Keratinocyte (primary cell): Measurements from ENCODE around the gene CHCHD6. TPM values are rescaled to one million over a fixed set of nuclear protein-coding genes. Genes with fewer than 3 reads are reported as not detected.

Experiments used
- DNase-seq: peaks from one replicate; pipeline ENCODE4 v3.0.0-alpha.2; 2011; ENCODE audit warnings: low read depth, missing footprints, low spot score
- FAIRE-seq: peaks from 2 replicates; lab custom pipeline; 2011; peaks lifted over from hg19 to GRCh38; lab: Jason Lieb, UNC
- H2AFZ ChIP-seq: 2 replicates; pipeline ENCODE4 v1.6.0; 2012; ENCODE audit warnings: low read length, control low read depth, inconsistent platforms; ENCODE audit not compliant: control insufficient read depth
- H3K27ac ChIP-seq: 2 replicates; pipeline ENCODE4 v1.5.1; 2011; ENCODE audit warnings: low read length; ENCODE audit not compliant: control insufficient read depth, insufficient read depth
- H3K27me3 ChIP-seq: 3 replicates; pipeline ENCODE4 v1.6.0; 2011; ENCODE audit warnings: low read length; ENCODE audit not compliant: control insufficient read depth, insufficient read depth; ENCODE audit errors: extremely low read depth
- H3K36me3 ChIP-seq, 2 experiments: 2 replicates in 1 of 2; 3 replicates in 1 of 2; pipeline ENCODE4 v1.5.1; 2011; ENCODE audit warnings: low read length in 2 of 2, mild to moderate bottlenecking in 1 of 2; ENCODE audit not compliant: control insufficient read depth in 2 of 2, insufficient read depth in 2 of 2; ENCODE audit errors: extremely low read depth in 1 of 2
- H3K4me1 ChIP-seq: 3 replicates; pipeline ENCODE4 v1.5.1; 2011; ENCODE audit warnings: low read length; ENCODE audit not compliant: control insufficient read depth, insufficient read depth; ENCODE audit errors: extremely low read depth
- H3K4me2 ChIP-seq: 3 replicates; pipeline ENCODE4 v1.6.0; 2011; ENCODE audit warnings: low read depth, low read length; ENCODE audit not compliant: control insufficient read depth, insufficient read depth; ENCODE audit errors: extremely low read depth
- H3K4me3 ChIP-seq, 3 experiments: fragments of 200-600 bp in 1 of 3; sonication (generic) in 1 of 3; 2 replicates in 2 of 3; 3 replicates in 1 of 3; pipeline ENCODE4 v1.5.1; 2011 to 2016; ENCODE audit warnings: low read length in 3 of 3, mild to moderate bottlenecking in 3 of 3, control low read depth in 2 of 3, inconsistent platforms in 1 of 3, low read depth in 1 of 3, mixed read lengths in 1 of 3, mixed run types in 1 of 3, moderate library complexity in 1 of 3; ENCODE audit not compliant: control insufficient read depth in 2 of 3, insufficient read depth in 2 of 3; ENCODE audit errors: extremely low read depth in 1 of 3
- H3K79me2 ChIP-seq: 2 replicates; pipeline ENCODE4 v1.6.0; 2012; ENCODE audit warnings: low read length; ENCODE audit not compliant: control insufficient read depth, insufficient read depth
- H3K9ac ChIP-seq: 3 replicates; pipeline ENCODE4 v1.6.0; 2011; ENCODE audit warnings: low read length; ENCODE audit not compliant: control insufficient read depth, insufficient read depth; ENCODE audit errors: extremely low read depth
- H3K9me1 ChIP-seq: 3 replicates; pipeline ENCODE4 v1.6.0; 2011; ENCODE audit warnings: low read length; ENCODE audit not compliant: control insufficient read depth, insufficient read depth; ENCODE audit errors: extremely low read depth
- H3K9me3 ChIP-seq: 2 replicates; pipeline ENCODE4 v1.5.1; 2012; ENCODE audit warnings: low read depth, low read length; ENCODE audit not compliant: control insufficient read depth
- H4K20me1 ChIP-seq: 3 replicates; pipeline ENCODE4 v1.6.0; 2011; ENCODE audit warnings: low read length; ENCODE audit not compliant: control insufficient read depth, insufficient read depth; ENCODE audit errors: extremely low read depth
- EZH2 ChIP-seq: IDR thresholded peaks from one replicate; pipeline ENCODE4 v1.6.1; 2012; ENCODE audit warnings: inconsistent platforms, mild to moderate bottlenecking, low read length, moderate library complexity
- dilution Hi-C: fragments of 300-500 bp; cut with MboI; formaldehyde crosslinking; loops from one replicate; pipeline ENCODE4 v1.7.0; 2020; ENCODE audit warnings: low sequenced_read_pairs; ENCODE audit not compliant: extremely low pct_ligation_motif_present
- polyA plus RNA-seq, 5 experiments: library from polyadenylated mRNA; depleted of rRNA in 3 of 5; stranded (reverse) in 3 of 5; stranded (forward) in 1 of 5; unstranded in 1 of 5; fragments of >200 nt; gene quantifications; 1 replicate in 1 of 5; 2 replicates in 3 of 5; 3 replicates in 1 of 5; pipeline versions ENCODE4 v1.2.1 to v1.2.3, GENCODE V29; 2011 to 2012; ENCODE audit warnings: missing spikeins in 2 of 5, low read depth in 1 of 5, low replicate concordance in 1 of 5
- TF ChIP-seq, protein P1 (sequence below), 3 experiments: IDR thresholded peaks in 1 of 3; conservative IDR thresholded peaks in 1 of 3; optimal IDR thresholded peaks in 1 of 3; 2 replicates in 2 of 3; 3 replicates in 1 of 3; pipeline versions ENCODE3 to v1.5.1; 2011; ENCODE audit warnings: low read length in 3 of 3, mild to moderate bottlenecking in 3 of 3, moderate library complexity in 2 of 3, control low read depth in 1 of 3, inconsistent platforms in 1 of 3; ENCODE audit not compliant: insufficient read depth in 2 of 3; ENCODE audit errors: extremely low read depth in 1 of 3

Gene CHCHD6
- polyA plus RNA-seq, 1 donor (not counting 4 experiments of a cell fraction or from before 2014, with no cell fraction given), result 21.7 TPM

DNA sequence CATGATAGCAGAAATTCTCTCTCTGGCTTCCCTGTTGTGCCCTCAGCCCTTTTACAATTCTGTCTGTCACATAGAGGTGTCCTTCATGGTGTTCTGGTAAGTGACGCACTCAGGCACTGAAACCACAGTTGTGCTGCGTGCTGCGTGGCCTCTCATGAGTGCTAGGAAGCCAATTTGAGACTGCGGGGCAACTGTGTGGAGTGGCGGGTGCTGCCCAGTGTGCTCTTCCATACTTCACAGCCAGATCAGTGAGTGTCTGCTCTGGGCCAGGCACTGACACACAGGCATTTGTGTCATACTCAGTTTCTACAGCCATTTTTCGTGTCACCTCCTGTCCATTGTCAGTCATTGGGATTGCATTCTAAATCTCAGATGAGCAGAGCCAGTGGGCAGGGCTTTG, 145.7 kb downstream of the CHCHD6 start:
- H3K27me3 ChIP-seq, result no peaks in the 10 kb centered on the region
- DNase-seq, result no peak

DNA sequence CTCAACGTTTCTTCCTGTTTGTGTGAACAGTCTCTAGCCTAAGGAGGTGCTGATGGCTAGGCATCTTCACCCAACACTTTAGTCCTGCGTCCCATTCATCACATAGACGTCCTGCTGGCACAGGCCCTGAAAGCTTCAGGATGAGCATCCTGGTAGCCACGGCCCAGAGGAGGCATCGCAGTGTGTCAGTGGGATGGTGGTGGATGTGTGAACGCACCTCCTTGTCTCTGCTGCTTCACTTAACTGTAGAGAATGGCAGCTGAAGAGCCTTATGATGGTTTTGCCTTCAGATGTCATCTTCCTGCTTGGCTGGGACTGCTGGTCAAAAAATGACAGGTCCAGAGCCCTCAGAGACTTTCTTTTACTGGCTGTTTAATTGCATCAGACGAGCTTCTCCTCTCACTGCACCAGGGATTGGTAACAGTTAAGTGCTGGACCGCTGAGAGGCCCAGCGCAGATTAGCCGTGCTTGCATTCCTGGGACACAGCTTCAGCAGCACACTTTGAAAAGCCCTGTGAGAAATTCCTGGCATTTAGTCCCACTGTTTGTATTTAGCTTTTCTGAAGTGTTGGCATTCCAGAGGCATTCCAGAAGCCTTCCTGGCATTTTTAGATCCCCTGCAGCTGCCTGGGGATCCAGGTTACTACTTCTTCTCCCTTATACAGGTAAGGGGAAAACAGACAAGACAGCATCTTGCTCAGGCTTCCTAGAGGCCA, 146.5 kb downstream of the CHCHD6 start:
- FAIRE-seq, result peak; percentile 13
- Histone ChIP-seq H3K27ac (no peak overlapping the region), H3K9me3 (no peaks in the 10 kb centered on the region), H3K9ac (no peak overlapping the region), H4K20me1 (no peaks in the 10 kb centered on the region), H3K9me1 (peaks cover 4% of the 10 kb centered on the region), H3K4me2 (no peak overlapping the region), H3K27me3 (no peaks in the 10 kb centered on the region), H2AFZ (no peak overlapping the region), H3K36me3 (peaks cover 0 to 2% of the 10 kb centered on the region in 2 experiments), H3K4me1 (peaks cover 8% of the 10 kb centered on the region), H3K4me3 (no peak overlapping the region), H3K79me2 (no peaks in the 10 kb centered on the region)
- no peak for DNase-seq
- dilution Hi-C loops, result no loop called here
- no peak for TF ChIP-seq EZH2
- TF ChIP-seq, protein P1, sequence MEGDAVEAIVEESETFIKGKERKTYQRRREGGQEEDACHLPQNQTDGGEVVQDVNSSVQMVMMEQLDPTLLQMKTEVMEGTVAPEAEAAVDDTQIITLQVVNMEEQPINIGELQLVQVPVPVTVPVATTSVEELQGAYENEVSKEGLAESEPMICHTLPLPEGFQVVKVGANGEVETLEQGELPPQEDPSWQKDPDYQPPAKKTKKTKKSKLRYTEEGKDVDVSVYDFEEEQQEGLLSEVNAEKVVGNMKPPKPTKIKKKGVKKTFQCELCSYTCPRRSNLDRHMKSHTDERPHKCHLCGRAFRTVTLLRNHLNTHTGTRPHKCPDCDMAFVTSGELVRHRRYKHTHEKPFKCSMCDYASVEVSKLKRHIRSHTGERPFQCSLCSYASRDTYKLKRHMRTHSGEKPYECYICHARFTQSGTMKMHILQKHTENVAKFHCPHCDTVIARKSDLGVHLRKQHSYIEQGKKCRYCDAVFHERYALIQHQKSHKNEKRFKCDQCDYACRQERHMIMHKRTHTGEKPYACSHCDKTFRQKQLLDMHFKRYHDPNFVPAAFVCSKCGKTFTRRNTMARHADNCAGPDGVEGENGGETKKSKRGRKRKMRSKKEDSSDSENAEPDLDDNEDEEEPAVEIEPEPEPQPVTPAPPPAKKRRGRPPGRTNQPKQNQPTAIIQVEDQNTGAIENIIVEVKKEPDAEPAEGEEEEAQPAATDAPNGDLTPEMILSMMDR (optimal IDR thresholded peaks at IDR 0.05 in 1 of 3, IDR thresholded peaks at IDR 0.05 in 1 of 3, conservative IDR thresholded peaks at IDR 0.05 in 1 of 3; ENCODE audit: extremely low read depth in 1 of 3, insufficient read depth in 2 of 3, low read length in 3 of 3), result no peak

More for the DNA sequence above, 145.7 kb downstream of the CHCHD6 start:
- Histone ChIP-seq H4K20me1 (no peaks in the 10 kb centered on the region), H2AFZ (no peak overlapping the region), H3K9ac (no peak overlapping the region), H3K79me2 (no peaks in the 10 kb centered on the region), H3K27ac (no peak overlapping the region), H3K4me1 (peaks cover 8% of the 10 kb centered on the region), H3K9me1 (peaks cover 4% of the 10 kb centered on the region), H3K9me3 (no peaks in the 10 kb centered on the region), H3K4me2 (no peak overlapping the region), H3K36me3 (peaks cover 0 to 2% of the 10 kb centered on the region in 2 experiments), H3K4me3 (no peak overlapping the region)
- no peak for FAIRE-seq
- no peak for TF ChIP-seq EZH2
- TF ChIP-seq, protein P1 (optimal IDR thresholded peaks at IDR 0.05 in 1 of 3, IDR thresholded peaks at IDR 0.05 in 1 of 3, conservative IDR thresholded peaks at IDR 0.05 in 1 of 3; ENCODE audit: extremely low read depth in 1 of 3, insufficient read depth in 2 of 3, low read length in 3 of 3), result no peak
- dilution Hi-C loops, result no loop called here
